SH-SY5Y (cell line): Measurements from ENCODE around the gene HAUS3.

Source experiments
- GATA2 ChIP-seq: IDR thresholded peaks from 2 replicates; pipeline ENCODE4 v1.6.1; 2011; ENCODE audit warnings: mild to moderate bottlenecking, low read depth, low read length
- GATA3 ChIP-seq: IDR thresholded peaks from 2 replicates; pipeline ENCODE4 v1.6.1; 2011; ENCODE audit warnings: low read depth, mild to moderate bottlenecking, low read length, moderate library complexity

HAUS3 gene

DNA sequence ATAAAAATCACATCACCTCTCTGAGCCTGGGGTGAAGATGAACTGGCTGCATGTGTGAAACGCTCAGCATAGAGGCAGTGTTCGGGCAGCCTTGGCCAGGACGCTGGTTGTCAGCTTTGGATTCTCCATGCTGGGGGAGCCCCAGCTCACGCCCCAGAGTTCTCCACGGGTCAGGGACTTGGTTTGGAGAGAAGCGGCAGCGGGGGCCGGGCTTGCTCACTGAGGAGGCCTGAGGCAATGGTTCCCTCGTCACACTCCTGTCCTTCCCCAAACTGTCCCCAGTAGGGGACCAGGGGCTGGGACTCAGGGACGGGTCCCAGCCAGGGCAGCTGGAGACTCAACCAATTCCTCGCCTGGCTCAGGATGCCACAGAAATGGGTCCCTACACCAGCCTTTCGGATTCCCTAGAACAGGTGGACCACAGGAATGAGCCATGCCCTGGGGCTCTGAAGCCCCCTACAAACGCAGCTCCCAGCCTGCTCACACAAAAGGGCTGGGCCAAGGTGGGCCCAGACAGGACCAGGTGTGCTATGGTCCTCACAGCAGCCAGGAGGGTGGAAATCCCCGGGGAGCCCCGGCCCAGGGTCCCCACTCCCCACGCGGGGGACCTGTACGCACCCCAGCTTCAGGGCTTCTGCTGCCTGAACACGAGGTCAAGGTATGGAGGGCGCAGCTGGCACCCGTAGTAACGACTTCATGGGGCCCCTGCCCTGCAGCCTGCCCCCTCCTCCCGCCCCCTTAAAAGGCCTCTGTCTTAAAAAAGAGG is 18.6 kb upstream of the HAUS3 start:
- TF ChIP-seq GATA3 (no peak), GATA2 (no peak)

DNA sequence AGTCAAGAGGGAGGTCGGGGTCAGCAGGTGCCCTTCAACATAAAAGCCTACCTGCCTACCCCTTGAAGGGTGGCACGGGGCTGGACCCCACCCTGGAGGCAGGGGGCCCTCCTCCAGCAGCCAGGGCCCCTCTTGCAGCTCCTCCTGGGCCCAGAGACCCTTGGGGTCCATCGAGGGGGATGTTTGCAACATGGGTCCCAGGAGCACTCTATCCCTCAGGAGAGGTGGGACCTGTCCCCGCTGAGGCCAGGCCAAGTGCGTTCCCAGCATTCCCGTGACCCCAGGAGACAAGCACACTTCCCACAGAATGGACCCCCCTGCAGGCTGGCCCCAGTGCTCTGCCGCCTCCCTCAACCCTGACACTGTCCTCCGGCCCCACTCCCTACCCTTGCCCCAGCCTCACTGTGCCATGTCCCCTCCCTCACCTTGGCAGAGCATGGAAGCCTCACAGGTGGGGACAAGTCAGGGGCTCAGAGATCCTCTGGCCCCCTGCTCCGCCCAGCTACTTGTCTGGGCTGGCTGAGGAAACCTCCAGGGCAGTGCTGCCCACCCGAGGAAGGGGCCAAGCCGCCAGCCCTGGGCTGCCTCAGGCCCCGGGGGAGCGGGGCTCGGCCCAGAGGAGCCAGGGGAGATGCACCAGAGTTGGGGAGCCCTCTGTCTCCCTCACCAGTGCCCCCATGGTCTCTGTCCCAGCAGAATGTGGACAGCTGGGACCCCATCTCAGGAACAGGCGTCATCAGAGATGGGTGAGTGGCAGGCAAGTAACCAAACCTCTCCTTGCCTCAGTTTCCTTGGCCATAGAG is 17.8 kb upstream of the HAUS3 start:
- TF ChIP-seq GATA3: no peak
- TF ChIP-seq GATA2: no peak

DNA sequence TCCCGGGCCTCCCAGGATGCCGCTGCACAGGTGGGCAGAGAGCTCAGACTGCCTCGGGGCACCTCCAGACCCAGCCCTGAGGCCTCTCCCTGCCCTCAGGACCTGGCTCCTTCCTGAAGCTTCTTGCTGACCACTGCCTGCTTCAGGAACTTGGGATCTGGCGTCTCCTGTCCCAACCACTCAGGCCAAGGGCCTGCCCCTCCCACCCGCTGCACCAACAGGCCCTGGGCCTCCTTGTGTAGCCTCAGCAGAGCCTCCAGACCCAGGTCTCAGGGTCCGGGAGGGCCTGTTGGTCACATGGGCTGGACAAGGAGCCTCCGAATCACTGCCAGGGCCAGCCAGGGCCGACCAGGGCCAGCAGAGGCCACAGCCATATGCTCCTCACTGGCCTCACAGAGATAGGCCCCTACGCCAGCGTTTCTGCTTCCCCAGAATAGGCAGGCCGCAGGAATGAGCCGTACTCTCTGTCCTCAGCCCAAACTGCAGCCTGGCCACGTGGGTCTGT is 17.2 kb upstream of the HAUS3 start:
- TF ChIP-seq GATA2: no peak
- no peak for TF ChIP-seq GATA3

DNA sequence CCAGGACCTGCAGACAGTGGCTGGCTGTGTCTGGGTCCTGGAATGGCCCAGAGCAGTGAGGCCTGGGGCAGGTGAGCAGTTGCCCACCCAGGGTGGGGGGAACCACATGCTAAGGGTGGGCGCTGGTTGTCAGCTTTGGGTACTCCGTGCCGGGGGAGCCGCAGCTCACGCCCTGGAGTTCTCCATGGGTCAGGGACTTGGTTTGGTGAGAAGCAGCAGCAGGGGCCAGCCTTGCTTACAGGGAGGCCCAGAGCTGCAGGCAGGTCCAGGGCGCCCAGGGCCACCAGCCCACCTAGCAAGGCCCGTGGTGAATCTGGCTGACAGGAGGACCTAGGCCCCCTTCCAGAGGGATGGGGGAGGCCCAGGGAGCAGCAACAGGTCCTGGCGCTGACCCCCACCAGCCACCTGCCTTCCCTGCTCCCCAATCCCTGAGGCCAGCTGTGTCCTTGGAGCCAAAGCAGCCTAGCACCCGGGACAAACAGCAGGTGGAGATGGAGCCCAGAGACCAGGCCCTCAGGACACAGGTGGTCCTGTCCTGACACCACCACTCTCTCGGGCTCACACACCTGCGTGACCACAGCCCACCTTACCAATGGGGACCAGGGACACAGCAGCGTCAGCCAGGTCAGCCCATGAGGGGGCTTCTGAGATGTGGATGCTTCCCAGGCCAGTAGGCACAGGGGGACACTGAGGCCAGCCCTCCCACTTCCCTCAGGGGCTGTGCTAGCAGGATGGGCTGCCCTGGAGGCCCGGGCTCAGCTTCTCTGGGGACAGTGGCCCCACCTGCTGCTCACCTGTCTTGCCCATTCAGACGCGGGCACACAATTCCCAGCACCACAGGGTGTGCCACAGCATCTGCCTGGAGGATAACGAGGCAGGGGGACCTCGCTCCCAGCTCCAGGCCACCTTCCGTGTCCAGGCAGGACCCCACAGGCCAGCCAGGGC is 16.4 kb upstream of the HAUS3 start:
- TF ChIP-seq GATA3: no peak
- TF ChIP-seq GATA2: no peak

DNA sequence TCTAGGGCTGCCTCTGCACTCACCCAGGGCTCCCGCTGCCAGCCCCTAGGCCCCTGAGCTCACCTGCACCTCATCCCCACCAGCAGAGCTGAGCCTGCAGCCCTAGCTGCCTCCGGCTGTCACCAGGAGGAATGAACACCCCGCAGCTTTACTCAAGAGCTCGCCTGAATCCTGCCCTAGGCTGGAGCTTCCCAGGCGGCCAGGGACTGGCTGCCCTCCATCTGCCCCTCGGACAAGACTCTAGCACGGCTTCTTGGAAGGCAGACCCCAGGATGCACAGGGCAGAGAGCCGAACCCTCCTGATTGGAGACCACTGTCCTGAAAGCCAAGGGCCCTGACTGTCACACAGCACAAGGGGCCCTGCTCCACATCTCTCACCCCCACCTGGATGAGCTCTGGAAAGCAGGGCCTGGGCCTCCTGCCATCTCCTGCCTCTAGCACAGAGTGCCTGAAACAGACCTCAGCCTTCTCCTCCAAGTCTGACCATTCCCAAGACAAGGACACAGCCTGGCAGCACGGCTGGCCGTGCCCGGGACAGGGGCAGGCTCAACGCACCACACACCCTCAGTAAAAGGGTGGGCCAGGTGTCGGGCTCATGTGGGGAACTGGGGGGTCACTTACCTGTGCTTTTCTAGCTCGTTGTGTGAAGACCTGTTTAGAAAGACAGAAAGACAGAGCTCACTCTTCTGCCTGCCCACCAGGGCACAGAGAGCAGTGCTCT is 15.6 kb upstream of the HAUS3 start:
- no peak for TF ChIP-seq GATA3
- TF ChIP-seq GATA2: no peak

DNA sequence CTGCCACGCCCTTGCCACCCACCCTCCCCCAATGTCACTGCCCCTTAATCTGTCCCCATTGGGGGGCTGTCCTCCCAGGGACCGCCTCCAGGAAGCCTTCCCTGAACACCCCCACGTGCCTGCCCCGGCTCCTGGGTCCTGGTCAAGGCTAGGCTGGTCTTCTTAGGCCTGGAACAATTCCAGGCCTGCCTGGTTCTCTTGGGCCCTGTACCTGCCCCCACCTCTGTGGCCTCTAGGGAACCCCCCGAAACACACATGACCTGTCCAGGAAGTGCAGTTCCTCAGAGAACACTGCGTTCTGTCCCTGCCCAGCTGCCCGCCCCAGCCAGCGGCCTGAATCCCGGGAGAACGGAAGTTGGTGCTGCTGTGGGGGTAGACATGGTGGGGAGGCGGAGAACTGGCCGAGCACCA is 14.9 kb upstream of the HAUS3 start:
- no peak for TF ChIP-seq GATA3
- no peak for TF ChIP-seq GATA2

DNA sequence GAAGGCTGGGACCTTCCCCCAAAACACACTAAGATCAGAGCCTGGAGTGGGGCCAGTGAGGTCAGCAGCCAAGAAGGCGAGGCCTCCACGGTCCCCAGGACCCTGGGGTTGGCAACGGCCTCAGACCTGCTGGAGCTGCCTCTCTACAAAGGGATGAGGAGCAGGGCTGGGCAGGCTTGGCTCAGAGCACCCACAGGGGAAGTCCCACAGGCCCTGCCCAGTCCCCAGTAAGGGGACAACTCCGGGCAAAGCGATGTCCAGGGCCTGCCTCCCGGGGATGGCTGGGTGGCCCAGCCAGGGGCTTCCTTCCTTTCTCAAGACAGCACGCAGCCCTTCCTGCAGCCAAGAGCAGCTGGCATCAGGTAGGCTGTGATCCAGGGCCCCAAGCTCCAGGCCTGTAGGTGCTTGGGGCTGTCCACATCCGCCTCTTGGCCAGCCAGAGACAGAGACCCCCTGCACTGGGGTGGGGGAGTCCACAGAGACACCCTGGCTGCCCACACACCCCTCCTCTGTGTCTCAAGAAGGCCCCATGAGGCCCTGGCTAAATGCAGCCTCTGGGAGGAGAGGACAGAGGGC is 14.3 kb upstream of the HAUS3 start:
- TF ChIP-seq GATA2 (no peak), GATA3 (no peak)

DNA sequence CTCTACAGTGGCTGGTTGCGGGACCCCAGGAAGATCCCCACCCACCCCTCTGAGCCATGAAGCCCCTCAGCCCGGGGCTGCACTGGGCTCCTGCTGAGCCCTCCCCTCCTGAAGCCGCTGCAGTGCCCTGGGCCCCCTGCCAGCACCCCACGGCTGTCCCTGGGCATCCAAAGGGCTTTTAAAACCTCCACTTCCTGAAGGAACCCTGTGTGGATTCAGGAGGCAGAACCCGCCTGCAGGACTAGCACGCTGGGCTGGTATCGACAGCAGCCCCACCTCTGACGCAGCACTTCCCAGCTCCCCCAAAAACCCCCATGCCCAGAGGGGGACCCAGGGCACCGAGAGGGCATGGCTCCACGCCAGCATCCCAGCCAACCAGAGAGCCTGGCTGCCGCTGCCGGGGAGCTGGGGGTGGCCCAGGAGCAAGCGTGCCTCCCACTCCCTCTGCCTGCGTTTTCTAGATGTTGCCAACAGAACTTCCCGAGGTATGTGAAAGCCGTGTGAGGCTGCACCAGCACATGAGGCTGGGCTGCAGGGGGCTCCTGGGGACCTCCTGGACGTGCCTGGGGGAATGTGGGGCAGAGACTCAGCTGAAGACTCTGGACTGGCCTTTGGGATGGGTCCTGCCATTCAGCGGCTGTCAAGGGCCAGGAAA is 13.7 kb upstream of the HAUS3 start:
- TF ChIP-seq GATA3 (no peak), GATA2 (no peak)

DNA sequence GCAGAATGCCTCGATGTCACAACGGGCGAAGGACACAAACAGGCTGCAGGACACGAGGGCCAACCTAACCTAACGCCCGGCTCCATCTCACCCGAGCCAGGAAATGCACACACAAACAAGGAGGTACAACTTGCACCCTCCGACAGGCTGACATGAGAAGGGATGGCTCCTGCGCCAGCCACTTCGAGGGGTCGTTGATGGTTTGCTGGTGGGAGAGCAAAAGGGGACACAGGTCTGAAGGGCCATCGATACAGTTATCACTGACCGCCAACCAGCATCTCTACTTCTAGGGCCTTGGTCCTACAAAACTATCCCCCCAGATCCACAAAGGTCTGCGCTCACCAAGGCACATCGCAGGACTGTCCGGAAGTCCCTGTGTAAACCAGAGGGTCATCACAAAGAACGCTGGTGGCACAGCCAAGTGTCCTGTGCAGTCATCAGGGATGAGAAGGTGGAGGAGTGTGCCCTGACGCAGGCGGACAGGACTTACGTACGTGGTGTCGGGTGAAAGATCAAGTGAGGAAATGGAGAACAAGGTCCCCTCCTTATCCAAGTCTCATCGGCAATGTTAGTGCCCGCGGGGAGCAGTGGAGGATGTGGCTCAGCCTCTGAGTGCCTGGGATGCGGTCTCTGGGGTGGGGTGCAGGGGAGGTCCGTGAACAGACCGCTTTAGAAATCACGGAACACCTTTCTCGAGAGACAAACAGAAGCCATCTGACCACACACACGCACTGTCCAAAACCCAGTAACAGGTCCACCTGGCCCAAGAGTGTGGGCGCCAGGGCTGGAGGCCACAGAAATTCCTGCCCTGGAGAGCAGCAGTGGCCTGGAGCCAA is 13.0 kb upstream of the HAUS3 start:
- no peak for TF ChIP-seq GATA3
- no peak for TF ChIP-seq GATA2

DNA sequence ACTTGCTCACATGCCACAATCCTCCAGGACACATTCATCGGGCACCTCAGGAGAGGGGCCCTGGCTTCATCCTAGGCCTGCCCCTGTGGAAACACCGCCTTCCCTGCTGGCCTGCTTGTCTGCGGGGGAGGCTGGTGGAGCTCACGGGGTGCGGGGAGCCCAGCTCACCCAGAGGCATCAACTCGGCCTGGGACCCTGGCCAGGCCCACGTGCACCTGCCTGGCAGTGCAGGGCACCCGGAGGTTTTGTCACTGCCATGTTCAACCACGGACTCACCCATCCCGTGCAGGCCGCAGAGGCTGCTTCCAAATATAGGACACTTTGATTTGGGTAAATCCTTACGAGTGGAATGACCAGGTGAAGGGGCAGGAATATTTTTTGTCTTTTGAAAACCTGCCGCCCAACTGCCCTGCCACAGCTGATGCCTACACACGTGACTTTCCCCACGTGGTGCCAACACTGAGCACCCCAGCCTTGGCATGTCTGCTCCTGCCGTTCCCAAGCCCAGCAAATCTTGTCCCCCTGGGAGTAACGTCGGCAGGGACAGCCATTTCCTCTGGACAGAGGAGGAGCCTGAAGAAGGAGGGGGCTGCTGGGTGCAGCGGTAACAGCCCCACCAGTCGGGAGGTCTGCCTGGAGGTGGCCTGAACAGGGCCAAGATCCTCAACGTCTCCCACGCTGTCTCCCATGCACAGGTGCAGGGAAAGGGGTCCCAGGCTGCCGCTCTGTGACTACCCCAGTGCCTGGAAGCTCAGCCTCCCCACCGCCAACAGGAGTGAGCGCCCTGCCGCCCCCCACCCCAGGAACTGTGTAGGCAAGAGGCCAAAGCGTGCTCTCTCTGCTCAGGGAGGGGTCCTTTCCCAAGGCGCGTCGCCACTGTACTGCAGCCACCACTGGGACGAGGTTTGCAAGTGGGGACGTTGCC is 11.5 kb upstream of the HAUS3 start:
- no peak for TF ChIP-seq GATA2
- TF ChIP-seq GATA3: no peak

DNA sequence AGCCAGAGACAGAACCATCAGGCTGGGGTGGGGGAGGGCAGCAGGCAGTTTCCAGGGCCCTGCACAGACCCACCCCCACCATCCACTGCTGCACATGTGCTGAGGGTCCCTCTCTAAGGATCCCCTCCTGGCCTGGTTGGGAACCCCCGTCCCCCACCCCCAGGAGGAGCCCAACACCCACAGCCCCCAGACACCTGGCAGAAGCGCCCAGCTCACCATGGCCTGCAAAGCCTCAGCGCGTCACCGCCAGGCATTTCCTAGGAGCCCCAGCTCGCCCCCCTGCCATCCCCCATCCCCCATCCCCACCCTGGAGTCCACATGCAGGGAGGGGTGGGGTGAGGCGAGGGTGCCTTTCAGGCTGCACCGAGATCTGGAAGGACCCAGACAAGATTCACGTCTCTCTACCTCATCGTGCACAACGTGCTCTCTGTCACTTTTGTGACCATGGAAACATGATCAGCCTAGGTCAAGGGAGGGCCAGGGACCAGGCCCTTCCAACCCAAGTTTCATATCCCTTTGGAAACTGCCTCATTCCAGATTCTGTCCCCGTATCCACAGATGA is 10.7 kb upstream of the HAUS3 start:
- TF ChIP-seq GATA3: no peak
- no peak for TF ChIP-seq GATA2
